Gastroesophageal sphincter (tissue), 3 donors: Measurements from ENCODE around the gene SOWAHC.

ENCODE experiments used
- POLR2A ChIP-seq, 2 donors: fragments of 450-650 bp; IDR thresholded peaks; one replicate each; pipeline ENCODE4 v1.6.1; 2017; ENCODE audit warnings: antibody characterized with exemption in 2 of 2, mild to moderate bottlenecking in 2 of 2, moderate library complexity in 1 of 2
- POLR2AphosphoS5 ChIP-seq: sonication (generic); formaldehyde crosslinking; IDR thresholded peaks from one replicate; pipeline ENCODE4 v1.6.1; 2017; ENCODE audit warnings: antibody characterized with exemption
- TF ChIP-seq, protein P1 (sequence below), 4 experiments: fragments of 200-600 bp in 2 of 4; fragments of 450-650 bp in 2 of 4; sonication (generic) in 1 of 4; IDR thresholded peaks; one replicate each; pipeline ENCODE4 v1.5.1; 2017 to 2019; ENCODE audit warnings: antibody characterized with exemption in 4 of 4, mild to moderate bottlenecking in 2 of 4, moderate library complexity in 2 of 4

- TF ChIP-seq, protein P1, sequence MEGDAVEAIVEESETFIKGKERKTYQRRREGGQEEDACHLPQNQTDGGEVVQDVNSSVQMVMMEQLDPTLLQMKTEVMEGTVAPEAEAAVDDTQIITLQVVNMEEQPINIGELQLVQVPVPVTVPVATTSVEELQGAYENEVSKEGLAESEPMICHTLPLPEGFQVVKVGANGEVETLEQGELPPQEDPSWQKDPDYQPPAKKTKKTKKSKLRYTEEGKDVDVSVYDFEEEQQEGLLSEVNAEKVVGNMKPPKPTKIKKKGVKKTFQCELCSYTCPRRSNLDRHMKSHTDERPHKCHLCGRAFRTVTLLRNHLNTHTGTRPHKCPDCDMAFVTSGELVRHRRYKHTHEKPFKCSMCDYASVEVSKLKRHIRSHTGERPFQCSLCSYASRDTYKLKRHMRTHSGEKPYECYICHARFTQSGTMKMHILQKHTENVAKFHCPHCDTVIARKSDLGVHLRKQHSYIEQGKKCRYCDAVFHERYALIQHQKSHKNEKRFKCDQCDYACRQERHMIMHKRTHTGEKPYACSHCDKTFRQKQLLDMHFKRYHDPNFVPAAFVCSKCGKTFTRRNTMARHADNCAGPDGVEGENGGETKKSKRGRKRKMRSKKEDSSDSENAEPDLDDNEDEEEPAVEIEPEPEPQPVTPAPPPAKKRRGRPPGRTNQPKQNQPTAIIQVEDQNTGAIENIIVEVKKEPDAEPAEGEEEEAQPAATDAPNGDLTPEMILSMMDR (IDR thresholded peaks at IDR 0.05): no peak
- TF ChIP-seq POLR2A (IDR thresholded peaks at IDR 0.05) (no peak), POLR2AphosphoS5 (no peak)
These were observed 12.4 kb upstream of the SOWAHC start for GRCh38 chr2:109601783-109602182.
